ENCODE results near the gene SACM1L.

DNA sequence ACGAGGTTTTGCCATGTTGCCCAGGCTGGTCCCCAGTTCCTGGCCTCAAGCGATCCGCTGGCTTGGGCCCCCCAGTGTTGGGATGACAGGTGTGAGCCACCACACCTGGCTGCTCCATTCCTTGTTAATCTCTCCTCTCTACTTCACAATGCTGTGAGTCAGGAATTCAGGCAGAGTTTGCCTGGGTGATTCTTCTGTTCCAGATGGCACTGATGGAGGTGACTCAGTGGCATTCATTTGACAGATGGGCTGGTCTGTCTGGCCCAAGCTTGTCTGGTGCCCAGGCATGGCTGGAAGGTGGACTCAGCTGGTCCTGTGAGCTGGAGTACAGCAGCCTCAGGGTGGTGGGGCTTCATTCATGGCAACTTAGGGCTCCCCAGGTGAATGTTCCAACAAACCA lies 63.9 kb downstream of the SACM1L start:
- TF ChIP-seq, protein P1, sequence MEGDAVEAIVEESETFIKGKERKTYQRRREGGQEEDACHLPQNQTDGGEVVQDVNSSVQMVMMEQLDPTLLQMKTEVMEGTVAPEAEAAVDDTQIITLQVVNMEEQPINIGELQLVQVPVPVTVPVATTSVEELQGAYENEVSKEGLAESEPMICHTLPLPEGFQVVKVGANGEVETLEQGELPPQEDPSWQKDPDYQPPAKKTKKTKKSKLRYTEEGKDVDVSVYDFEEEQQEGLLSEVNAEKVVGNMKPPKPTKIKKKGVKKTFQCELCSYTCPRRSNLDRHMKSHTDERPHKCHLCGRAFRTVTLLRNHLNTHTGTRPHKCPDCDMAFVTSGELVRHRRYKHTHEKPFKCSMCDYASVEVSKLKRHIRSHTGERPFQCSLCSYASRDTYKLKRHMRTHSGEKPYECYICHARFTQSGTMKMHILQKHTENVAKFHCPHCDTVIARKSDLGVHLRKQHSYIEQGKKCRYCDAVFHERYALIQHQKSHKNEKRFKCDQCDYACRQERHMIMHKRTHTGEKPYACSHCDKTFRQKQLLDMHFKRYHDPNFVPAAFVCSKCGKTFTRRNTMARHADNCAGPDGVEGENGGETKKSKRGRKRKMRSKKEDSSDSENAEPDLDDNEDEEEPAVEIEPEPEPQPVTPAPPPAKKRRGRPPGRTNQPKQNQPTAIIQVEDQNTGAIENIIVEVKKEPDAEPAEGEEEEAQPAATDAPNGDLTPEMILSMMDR (IDR thresholded peaks at IDR 0.05), result no peak
- no peak for TF ChIP-seq POLR2AphosphoS5 (IDR thresholded peaks at IDR 0.05; ENCODE audit: low read depth, low read length)
- TF ChIP-seq, protein P2, sequence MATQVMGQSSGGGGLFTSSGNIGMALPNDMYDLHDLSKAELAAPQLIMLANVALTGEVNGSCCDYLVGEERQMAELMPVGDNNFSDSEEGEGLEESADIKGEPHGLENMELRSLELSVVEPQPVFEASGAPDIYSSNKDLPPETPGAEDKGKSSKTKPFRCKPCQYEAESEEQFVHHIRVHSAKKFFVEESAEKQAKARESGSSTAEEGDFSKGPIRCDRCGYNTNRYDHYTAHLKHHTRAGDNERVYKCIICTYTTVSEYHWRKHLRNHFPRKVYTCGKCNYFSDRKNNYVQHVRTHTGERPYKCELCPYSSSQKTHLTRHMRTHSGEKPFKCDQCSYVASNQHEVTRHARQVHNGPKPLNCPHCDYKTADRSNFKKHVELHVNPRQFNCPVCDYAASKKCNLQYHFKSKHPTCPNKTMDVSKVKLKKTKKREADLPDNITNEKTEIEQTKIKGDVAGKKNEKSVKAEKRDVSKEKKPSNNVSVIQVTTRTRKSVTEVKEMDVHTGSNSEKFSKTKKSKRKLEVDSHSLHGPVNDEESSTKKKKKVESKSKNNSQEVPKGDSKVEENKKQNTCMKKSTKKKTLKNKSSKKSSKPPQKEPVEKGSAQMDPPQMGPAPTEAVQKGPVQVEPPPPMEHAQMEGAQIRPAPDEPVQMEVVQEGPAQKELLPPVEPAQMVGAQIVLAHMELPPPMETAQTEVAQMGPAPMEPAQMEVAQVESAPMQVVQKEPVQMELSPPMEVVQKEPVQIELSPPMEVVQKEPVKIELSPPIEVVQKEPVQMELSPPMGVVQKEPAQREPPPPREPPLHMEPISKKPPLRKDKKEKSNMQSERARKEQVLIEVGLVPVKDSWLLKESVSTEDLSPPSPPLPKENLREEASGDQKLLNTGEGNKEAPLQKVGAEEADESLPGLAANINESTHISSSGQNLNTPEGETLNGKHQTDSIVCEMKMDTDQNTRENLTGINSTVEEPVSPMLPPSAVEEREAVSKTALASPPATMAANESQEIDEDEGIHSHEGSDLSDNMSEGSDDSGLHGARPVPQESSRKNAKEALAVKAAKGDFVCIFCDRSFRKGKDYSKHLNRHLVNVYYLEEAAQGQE (IDR thresholded peaks at IDR 0.05; ENCODE audit: insufficient read depth in 1 of 2, low read depth in 2 of 2, low read length in 1 of 2), result no peak

Data from Panc1 (cell line).